H54 (cell line): ENCODE measurements around the gene PPM1A.

ENCODE experiments used
- DNase-seq: peaks from one replicate; pipeline ENCODE4 v3.0.0; 2011; ENCODE audit warnings: low spot score, mixed read lengths; ENCODE audit not compliant: insufficient read length
- FAIRE-seq: peaks from 3 replicates; lab custom pipeline; 2011; peaks lifted over from hg19 to GRCh38; lab: Jason Lieb, UNC
- POLR2A ChIP-seq: IDR thresholded peaks from 2 replicates; pipeline ENCODE4 v1.6.1; 2011; ENCODE audit warnings: low read depth, mild to moderate bottlenecking, low read length

The PPM1A gene

GRCh38 chr14:60240139-60240856, 8.7 kb upstream of the PPM1A start:
- no peak for FAIRE-seq

GRCh38 chr14:60241091-60241490, 7.9 kb upstream of the PPM1A start:
- FAIRE-seq: no peak
- TF ChIP-seq POLR2A: no peak
- DNase-seq: no peak

More at GRCh38 chr14:60240139-60240856, 8.7 kb upstream of the PPM1A start:
- DNase-seq: no peak
- no peak for TF ChIP-seq POLR2A

GRCh38 chr14:60242429-60242828, 6.6 kb upstream of the PPM1A start:
- no peak for FAIRE-seq

GRCh38 chr14:60245380-60246177, 3.4 kb upstream of the PPM1A start:
- no peak for DNase-seq
- TF ChIP-seq POLR2A: no peak
- no peak for FAIRE-seq

More at GRCh38 chr14:60242429-60242828, 6.6 kb upstream of the PPM1A start:
- no peak for TF ChIP-seq POLR2A
- DNase-seq: no peak

GRCh38 chr14:60247994-60248696, 876 bp upstream of the PPM1A start:
- peak; percentile 76 for FAIRE-seq
- TF ChIP-seq POLR2A: no peak
- peak; percentile 53 for DNase-seq

GRCh38 chr14:60249321-60250256, 568 bp downstream of the PPM1A start:
- FAIRE-seq (no peak), DNase-seq (peak; percentile 44)
- no peak for TF ChIP-seq POLR2A

- no peak for FAIRE-seq
- no peak for TF ChIP-seq POLR2A
- no peak for DNase-seq
Observed at GRCh38 chr14:60250257-60251035, 1.4 kb downstream of the PPM1A start.

GRCh38 chr14:60251877-60252276, 2.9 kb downstream of the PPM1A start:
- FAIRE-seq: no peak
- no peak for DNase-seq
- TF ChIP-seq POLR2A: no peak

- no peak for TF ChIP-seq POLR2A
- FAIRE-seq: no peak
- no peak for DNase-seq
Observed at GRCh38 chr14:60252630-60253029, 3.6 kb downstream of the PPM1A start.

GRCh38 chr14:60253649-60254048, 4.6 kb downstream of the PPM1A start:
- no peak for TF ChIP-seq POLR2A
- FAIRE-seq (no peak), DNase-seq (no peak)

GRCh38 chr14:60254176-60254575, 5.2 kb downstream of the PPM1A start:
- FAIRE-seq: no peak
- no peak for TF ChIP-seq POLR2A
- DNase-seq: no peak

- no peak for TF ChIP-seq POLR2A
- no peak for FAIRE-seq
- DNase-seq: no peak
Observed at GRCh38 chr14:60257865-60258264, 8.8 kb downstream of the PPM1A start.
